DMS53 (cell line): ENCODE data around the gene SPC25.

Source experiments
- DNase-seq: peaks from one replicate; lab custom pipeline; 2025; lab: John Stamatoyannopoulos, UW

Gene SPC25

GRCh38 chr2:168841445-168841844, 48.8 kb downstream of the SPC25 start:
- DNase-seq = no peak

DNA sequence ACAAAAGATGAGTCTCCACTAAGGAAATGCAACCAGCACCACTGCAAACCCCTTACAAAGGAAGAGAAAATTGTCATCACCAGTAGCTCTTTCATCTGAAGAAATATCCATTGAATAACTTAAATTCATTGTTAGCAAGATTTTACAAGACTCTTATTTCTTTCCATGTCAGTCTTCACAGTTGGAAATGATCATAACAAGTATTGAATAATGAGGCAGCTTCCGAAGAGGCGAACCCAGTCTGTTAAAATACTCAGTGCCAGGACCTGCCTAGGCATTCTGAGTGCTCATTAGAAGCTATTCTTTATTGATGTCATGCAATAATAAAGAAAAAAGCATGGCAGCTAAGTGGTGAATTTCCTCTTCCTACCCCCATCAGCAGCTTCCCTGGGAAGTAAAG, 54.3 kb downstream of the SPC25 start:
- no peak for DNase-seq

GRCh38 chr2:168831662-168832061, 58.6 kb downstream of the SPC25 start:
- no peak for DNase-seq

- no peak for DNase-seq
Measured at GRCh38 chr2:168830958-168831357, 59.3 kb downstream of the SPC25 start.

GRCh38 chr2:168825126-168825525, 65.1 kb downstream of the SPC25 start:
- no peak for DNase-seq

DNA sequence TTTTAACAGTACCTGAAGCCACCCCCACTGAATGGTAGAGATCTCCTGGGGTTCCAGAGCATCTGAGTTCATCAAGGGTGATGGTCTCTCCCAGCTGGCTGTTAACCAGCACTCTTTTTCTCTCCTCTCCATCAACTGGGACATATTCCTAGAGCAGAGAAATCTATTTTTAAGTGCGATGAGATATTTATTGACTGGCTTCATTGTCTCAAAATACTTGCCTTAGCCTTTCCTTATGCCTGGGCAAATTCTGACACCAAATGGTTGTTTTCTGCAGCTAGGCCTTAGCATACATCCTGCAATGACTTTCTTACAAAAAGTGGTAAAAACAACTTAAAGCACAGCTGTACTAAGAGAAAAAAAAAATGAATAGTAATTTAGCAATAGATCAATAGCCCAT, 68.2 kb downstream of the SPC25 start:
- no peak for DNase-seq

DNA sequence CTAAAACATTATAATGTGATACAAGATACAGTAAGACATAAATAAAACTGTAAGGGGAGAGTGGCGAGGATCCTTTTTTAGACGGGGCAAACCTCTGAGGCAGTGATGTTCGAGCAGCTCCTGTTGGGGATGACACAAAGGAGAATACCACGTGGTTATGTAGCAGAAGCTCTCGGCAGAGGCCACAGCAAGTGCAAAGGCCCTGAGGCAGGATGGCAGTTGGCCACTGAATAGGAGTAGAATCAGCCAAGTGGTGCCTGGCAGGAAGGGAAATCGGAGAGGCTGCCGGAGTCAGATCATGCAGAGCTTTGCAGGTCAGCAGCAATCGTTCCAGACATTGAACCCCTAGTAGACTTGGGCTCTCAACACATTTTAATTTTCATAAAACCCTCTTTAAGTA, 68.7 kb downstream of the SPC25 start:
- DNase-seq = no peak
